Bronchial epithelial cell (primary cell): ENCODE results near the gene CCDC85A. TPM values are rescaled to one million over a fixed set of nuclear protein-coding genes. Genes with fewer than 3 reads are reported as not detected.
A peak's percentile ranks its signal among the peaks of the same experiment; 100 is the strongest.

Source experiments
- DNase-seq: peaks from one replicate; pipeline ENCODE4 v3.0.0-alpha.2; 2010; ENCODE audit warnings: low read depth
- FAIRE-seq: peaks from 2 replicates; lab custom pipeline; 2011; peaks lifted over from hg19 to GRCh38; lab: Jason Lieb, UNC
- H3K27me3 ChIP-seq: 2 replicates; pipeline ENCODE4 v1.5.1; 2011; ENCODE audit warnings: low read length; ENCODE audit not compliant: control insufficient read depth, insufficient read depth
- H3K36me3 ChIP-seq: 2 replicates; pipeline ENCODE4 v1.5.1; 2011; ENCODE audit warnings: low read length; ENCODE audit not compliant: control insufficient read depth, insufficient read depth
- H3K4me3 ChIP-seq: 2 replicates; pipeline ENCODE4 v1.5.1; 2011; ENCODE audit warnings: mild to moderate bottlenecking, low read depth, low read length, control low read depth
- total RNA-seq: library from RNA; depleted of rRNA; stranded (reverse); fragments of >200 nt; gene quantifications from 2 replicates; pipeline ENCODE4 v1.2.1, GENCODE V29; 2014
- TF ChIP-seq, protein P1 (sequence below): IDR thresholded peaks from 2 replicates; pipeline ENCODE4 v1.5.1; 2011; ENCODE audit warnings: mild to moderate bottlenecking, moderate library complexity, low read length, control low read depth, inconsistent platforms; ENCODE audit not compliant: insufficient read depth, severe bottlenecking

Gene CCDC85A
- total RNA-seq, 1 donor from 2014 or later = not detected

DNA sequence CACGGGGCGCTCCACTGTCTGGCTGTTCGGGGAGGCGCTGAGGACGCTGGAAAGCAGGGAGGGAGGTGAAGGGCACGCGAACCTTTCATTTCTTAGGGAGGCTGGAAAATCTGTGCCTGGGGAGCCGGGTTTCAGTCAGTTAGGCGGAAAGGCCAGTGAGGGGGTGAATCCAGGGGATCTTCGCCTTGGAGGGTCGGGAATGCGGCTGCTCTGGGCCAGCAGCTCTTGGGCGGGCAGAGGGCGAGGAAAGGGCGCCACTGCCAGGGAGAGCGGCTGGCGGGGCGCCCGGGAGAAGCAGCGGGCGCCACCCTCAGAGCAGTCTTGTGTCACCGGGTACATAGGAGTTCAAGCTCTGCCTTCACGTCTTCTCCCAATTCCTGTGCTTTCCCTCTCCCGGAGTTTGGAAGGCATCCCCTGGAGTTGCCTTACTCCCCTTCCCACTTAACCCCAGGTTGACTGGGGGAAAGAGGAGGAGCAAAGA, 1.4 kb downstream of the CCDC85A start:
- DNase-seq (no peak), FAIRE-seq (no peak)
- TF ChIP-seq, protein P1, sequence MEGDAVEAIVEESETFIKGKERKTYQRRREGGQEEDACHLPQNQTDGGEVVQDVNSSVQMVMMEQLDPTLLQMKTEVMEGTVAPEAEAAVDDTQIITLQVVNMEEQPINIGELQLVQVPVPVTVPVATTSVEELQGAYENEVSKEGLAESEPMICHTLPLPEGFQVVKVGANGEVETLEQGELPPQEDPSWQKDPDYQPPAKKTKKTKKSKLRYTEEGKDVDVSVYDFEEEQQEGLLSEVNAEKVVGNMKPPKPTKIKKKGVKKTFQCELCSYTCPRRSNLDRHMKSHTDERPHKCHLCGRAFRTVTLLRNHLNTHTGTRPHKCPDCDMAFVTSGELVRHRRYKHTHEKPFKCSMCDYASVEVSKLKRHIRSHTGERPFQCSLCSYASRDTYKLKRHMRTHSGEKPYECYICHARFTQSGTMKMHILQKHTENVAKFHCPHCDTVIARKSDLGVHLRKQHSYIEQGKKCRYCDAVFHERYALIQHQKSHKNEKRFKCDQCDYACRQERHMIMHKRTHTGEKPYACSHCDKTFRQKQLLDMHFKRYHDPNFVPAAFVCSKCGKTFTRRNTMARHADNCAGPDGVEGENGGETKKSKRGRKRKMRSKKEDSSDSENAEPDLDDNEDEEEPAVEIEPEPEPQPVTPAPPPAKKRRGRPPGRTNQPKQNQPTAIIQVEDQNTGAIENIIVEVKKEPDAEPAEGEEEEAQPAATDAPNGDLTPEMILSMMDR = no peak
- no peak overlapping the region for H3K4me3 ChIP-seq
- H3K27me3 ChIP-seq = peaks cover 3% of the 10 kb centered on the region
- no peaks in the 10 kb centered on the region for H3K36me3 ChIP-seq

DNA sequence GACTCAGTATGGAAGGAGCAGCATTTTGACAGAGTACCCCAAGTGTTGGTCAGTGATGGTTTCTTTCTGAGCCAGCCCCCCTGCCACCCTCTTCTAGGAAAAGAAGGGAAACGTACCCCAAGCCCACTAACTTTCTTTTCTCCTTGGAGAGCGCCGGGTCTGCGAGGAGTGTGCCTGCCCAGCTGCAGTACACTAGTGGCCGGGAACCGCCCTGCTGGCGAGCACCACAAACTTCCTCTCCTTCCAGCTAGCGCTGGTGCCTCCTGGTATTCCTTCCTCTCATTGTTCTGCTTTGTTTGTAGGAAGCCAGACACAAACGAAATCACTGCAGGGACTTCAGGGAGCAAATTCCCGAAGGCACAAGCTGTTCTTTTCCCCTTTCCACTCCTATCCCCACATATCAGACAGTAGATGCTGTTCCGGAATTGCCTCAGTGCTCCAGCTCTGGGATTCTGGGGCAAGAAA, 1.8 kb downstream of the CCDC85A start:
- FAIRE-seq (no peak), DNase-seq (no peak)
- Histone ChIP-seq H3K36me3 (no peaks in the 10 kb centered on the region), H3K4me3 (no peak overlapping the region), H3K27me3 (peaks cover 3% of the 10 kb centered on the region)
- TF ChIP-seq, protein P1 = no peak

DNA sequence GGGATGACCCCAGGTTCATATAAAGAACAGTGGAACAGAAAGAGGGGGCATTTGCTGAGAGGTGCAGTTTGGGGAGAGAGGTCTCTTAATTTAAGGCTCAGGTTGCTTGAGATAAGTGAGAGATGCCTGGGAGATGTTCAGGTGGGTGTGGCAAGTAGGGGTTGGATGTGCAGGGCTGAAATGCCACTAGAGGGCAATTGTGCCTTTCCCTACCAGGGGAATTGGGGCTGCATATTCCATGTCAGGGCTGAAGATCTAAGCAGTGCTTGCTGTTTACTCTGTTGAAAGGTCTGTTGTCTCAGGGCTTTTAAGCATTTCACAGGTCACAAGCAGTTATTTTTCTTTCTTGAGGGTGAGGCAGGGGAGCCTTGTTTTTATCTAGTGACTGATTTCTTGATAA, 7.8 kb downstream of the CCDC85A start:
- peak; percentile 49 for DNase-seq
- no peaks in the 10 kb centered on the region for H3K27me3 ChIP-seq
- FAIRE-seq = peak; percentile 18

DNA sequence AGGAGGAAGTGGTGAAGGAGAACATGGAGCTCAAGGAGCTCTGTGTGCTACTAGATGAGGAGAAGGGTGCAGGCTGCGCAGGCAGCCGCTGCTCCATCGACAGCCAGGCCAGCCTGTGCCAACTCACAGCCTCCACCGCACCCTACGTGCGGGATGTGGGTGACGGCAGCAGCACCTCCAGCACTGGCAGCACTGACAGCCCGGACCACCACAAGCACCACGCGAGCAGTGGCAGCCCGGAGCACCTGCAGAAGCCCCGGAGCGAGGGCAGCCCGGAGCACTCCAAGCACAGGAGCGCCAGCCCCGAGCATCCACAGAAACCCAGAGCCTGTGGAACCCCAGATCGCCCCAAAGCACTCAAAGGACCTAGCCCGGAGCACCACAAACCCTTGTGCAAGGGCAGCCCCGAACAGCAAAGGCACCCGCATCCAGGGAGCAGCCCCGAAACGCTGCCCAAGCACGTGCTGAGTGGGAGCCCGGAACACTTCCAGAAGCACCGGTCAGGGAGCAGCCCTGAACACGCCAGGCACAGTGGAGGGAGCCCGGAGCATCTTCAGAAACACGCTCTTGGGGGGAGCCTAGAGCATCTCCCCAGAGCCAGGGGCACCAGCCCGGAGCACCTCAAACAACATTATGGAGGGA, 9.0 kb downstream of the CCDC85A start:
- FAIRE-seq = no peak

More for the DNA sequence above, 7.8 kb downstream of the CCDC85A start:
- TF ChIP-seq, protein P1 = peak; percentile 75
- Histone ChIP-seq H3K36me3 (no peaks in the 10 kb centered on the region), H3K4me3 (no peak overlapping the region)

DNA sequence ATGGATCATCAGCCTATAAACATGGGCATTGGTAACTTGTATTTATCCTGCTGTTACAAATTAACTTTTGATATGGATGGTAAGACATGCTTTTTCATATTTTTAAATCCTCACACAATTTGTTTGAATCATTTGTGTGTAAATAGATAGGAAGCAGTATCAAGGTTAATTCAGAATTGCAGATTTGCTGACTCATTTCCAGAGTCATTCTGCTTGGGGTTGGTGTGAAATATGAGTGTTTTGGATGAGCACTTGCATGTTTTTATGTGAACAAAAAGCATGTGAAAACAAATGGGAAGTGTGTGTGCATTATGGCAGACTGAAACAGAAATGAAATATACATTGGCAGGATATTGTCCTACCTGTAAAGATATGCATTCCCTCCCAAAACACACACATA, 11.8 kb downstream of the CCDC85A start:
- FAIRE-seq = no peak
- peak; percentile 21 for DNase-seq
- no peaks in the 10 kb centered on the region for H3K27me3 ChIP-seq
- TF ChIP-seq, protein P1 = no peak
- H3K36me3 ChIP-seq = no peaks in the 10 kb centered on the region
- H3K4me3 ChIP-seq = no peak overlapping the region

More for the DNA sequence above, 9.0 kb downstream of the CCDC85A start:
- TF ChIP-seq, protein P1 = no peak
- no peaks in the 10 kb centered on the region for H3K27me3 ChIP-seq
- H3K4me3 ChIP-seq = no peak overlapping the region
- DNase-seq = no peak
- H3K36me3 ChIP-seq = no peaks in the 10 kb centered on the region
